Embryonic facial prominence (tissue), 1 donor: ENCODE results near the gene STPG4.
A peak's percentile ranks its signal among the peaks of the same experiment; 100 is the strongest.

ENCODE experiments used
- DNase-seq: peaks from one replicate; pipeline ENCODE4 v3.0.0-alpha.2; 2016; ENCODE audit errors: extremely low spot score

Gene STPG4

GRCh38 chr2:47070920-47071824 lies 83.9 kb downstream of the STPG4 start:
- DNase-seq = no peak

DNA sequence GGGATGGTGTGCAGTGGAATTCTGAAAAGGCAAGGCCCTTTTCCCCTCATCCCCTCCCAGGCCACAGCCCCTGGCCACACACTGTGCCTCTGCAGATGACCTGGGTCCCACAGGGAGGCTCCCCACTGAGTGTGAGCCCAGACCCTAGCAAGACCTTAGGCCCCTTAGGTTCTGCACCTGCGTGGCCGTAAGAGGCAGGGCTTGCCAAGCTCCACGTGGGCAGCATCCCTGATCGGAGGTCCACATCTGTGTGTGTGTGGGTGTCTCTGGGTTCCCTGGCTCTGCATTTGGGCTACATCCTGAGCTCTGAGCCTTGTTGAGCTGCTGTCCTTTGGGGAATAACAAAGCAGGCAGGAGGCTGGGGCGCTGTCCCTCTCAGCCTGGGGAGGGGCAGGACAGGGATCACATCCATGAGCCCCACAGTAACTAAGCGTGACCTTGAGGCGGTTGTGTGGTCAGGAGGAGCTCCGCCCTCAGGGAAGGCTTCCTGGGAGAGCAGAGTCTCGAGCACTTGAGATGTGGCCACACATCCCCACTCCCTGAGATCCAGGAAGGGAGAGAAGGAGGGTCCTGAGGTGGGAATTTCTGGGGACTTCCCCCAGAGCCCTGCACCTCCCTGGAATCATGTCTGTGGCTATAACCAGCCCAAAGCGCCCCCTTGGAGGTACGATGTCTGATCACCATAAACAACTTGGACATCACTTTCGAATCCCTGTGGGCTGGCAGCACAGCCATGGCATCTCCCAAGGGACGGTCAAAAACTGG lies 84.8 kb downstream of the STPG4 start:
- DNase-seq = no peak

GRCh38 chr2:47069628-47070154 lies 85.4 kb downstream of the STPG4 start:
- peak; percentile 61 for DNase-seq

DNA sequence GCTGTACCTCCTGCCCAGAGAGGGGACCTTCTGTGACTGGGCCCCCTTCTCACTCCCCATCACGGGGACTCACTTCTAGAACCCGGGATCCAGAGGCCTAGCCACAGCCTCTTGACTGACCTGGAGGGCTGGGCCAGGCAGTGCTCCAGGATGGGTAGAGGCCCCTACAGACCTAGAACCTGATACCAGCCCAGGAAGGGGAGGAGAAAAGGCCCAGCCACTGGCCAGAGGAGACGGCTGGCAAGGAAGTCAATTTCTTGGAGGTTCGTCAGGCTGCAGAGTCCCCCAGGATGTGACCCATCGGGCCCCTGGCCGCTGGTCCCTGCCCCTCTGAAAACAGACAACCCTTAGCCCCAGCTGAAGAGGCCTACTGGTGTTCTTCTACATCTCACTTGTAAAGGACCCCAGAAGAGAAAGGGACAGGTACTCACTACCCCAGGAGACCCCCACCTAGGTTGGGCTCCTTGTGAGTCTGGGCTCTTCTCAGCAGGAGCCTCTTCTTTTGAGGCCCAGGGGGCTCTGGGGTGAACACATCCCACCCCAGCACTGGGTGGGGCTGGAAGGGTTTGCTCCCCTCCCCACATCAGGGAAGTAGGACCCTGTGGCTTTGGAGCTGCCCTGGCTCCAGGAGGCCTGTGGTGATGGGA lies 86.0 kb downstream of the STPG4 start:
- no peak for DNase-seq

DNA sequence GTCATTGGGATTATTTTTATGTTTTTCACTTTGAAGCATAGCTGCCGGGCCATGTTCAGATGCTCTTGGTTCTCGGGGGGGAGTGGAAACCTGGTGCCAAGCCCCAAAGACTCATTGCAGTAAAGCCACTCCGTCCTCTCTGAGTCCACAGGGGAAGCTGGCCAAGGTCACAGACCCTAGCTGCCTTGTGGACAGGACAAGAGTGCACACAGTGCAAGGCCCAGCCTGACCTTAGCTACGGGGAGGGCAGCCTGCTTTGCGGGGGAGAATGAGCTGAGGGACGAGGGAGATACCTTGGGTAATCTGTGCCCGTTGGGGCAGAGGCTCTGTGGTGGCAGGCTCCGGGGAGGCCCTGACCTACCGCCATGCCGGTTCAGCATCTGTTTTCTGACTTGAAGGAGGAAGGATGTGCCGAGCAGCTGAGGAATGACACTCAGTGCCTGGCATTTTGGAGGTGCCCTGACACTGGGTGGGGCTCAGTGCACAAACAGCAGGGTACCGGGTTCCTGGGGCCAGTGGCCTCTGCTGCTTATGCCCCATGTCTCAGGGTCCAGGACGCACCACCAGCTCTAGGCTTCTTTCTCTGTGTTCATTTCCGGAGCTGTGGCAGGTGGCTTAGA lies 87.2 kb downstream of the STPG4 start:
- no peak for DNase-seq

GRCh38 chr2:47065771-47066380 lies 89.2 kb downstream of the STPG4 start:
- no peak for DNase-seq

- no peak for DNase-seq
Measured at GRCh38 chr2:47065343-47065742, 89.8 kb downstream of the STPG4 start.

GRCh38 chr2:47064106-47064505 lies 91.0 kb downstream of the STPG4 start:
- DNase-seq = no peak

DNA sequence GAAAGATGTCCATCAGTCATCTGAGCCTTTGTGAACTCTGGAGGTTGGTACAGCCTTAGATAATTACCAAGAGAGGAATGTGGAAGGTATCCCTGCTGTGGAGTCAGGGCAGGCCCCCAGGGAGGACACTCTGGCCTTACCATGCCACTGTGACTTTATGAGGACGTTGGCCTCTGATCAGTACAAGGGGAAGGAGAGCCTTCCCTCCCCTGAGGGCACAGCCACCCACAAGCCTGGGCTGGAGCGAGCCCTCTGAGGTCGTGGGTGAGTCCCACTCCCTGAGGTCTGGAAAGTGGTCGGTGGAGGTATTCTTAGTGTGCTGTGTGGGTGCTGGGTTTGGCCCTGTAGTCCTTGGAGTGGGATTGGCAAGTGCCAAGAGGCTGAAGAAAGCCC lies 91.6 kb downstream of the STPG4 start:
- DNase-seq = no peak

DNA sequence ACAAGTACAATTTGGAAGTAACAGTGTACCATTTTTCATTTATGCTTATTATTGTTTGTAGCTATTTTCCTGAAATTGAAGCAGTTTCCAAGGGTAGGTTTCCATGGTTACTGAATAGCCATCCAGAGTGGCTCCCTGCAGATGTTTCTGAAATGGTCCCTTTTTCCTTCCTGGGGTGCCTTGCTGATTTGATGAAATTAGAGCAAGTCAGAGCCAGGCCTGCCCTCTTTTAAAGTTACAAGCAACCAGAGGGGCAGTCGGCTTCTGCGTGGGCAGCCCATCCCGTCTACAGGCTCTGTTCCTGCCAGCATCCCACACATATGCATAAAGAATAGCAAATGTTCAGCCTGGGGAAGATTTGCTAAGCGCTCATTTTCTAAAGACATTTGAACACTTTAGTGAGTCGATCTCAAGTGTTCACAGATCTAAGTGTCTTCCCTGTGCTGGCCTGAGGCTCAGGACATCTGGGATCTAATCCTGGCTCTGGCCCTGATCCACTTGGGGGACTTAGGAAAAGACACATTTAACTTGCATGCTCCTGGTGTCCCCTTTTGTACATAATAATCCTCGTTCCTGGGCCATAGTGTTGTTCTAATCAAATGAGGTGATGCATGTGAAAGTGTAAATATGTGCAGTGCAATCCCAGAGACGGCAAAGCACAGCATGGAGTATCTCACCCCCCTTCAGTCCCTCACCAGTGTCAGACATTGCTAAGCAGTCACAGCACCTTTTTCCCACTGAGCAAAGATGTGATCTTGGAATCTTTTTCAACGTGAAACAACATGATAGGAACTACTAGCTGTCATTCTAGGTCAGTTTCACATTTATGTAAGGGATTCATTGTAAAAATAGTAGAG lies 92.2 kb downstream of the STPG4 start:
- no peak for DNase-seq

- no peak for DNase-seq
Measured at GRCh38 chr2:47061944-47062678, 93.0 kb downstream of the STPG4 start.

GRCh38 chr2:47060652-47061170 lies 94.4 kb downstream of the STPG4 start:
- DNase-seq = no peak

- DNase-seq = no peak
Measured at GRCh38 chr2:47058003-47058931, 96.8 kb downstream of the STPG4 start.

- no peak for DNase-seq
Measured at GRCh38 chr2:47057687-47058002, 97.5 kb downstream of the STPG4 start.

GRCh38 chr2:47056868-47057686 lies 98.0 kb downstream of the STPG4 start:
- no peak for DNase-seq

- peak; percentile 49 for DNase-seq
Measured at GRCh38 chr2:47056374-47056773, 98.7 kb downstream of the STPG4 start.

- DNase-seq = no peak
Measured at GRCh38 chr2:47054868-47055267, 100.2 kb downstream of the STPG4 start.
